K562 (cell line): ENCODE data around the gene TTLL11. TPM values are rescaled to one million over a fixed set of nuclear protein-coding genes. Genes with fewer than 3 reads are reported as not detected.

Experiments used
- ATAC-seq: fragments of 200-7000 bp; cut with Tn5 transposase; 3 replicates; pipeline ENCODE4 v1.9.1; 2020; ENCODE audit warnings: moderate library complexity
- BruUV-seq: library from RNA; stranded (reverse); fragments of 400-500 nt; replicated peaks from 2 replicates; lab custom pipeline; 2021; lab: Mats Ljungman, UMichigan
- CTCF ChIA-PET: fragments of 300-600 bp; formaldehyde crosslinking; extraction: SDS; loops from one replicate; lab custom pipeline; 2021; ENCODE audit warnings: low intra/inter-chr PET ratio; lab: Yijun Ruan, JAX
- POLR2A ChIA-PET: fragments of 300-600, 350-650 bp; sonication (Branson Sonifier 250); formaldehyde crosslinking; extraction: SDS; loops from one replicate; lab custom pipeline; 2021; ENCODE audit warnings: antibody characterized with exemption, inconsistent platforms; lab: Yijun Ruan, JAX
- DNase-seq, 4 experiments: peaks; one replicate each; pipeline versions ENCODE4 v3.0.0 to v3.0.0-alpha.2; 2011 to 2018; ENCODE audit warnings: low spot score in 3 of 4, mixed read lengths in 3 of 4; ENCODE audit errors: extremely low read depth in 1 of 4
- FAIRE-seq: peaks from 2 replicates; lab custom pipeline; 2011; peaks lifted over from hg19 to GRCh38; lab: Jason Lieb, UNC
- H2AFZ ChIP-seq: 2 replicates; pipeline ENCODE4 v1.6.0; 2011; ENCODE audit warnings: low read depth, low read length, control low read depth, inconsistent platforms
- H3K27ac ChIP-seq: fragments of 200-600 bp; 3 replicates; pipeline ENCODE4 v1.8.0; 2011; ENCODE audit warnings: low read depth, mild to moderate bottlenecking, control low read depth, inconsistent platforms, low read length, moderate library complexity, mixed read lengths; ENCODE audit errors: extremely low read depth
- H3K27me3 ChIP-seq, 2 experiments: fragments of 300-600 bp in 1 of 2; 2 replicates in 1 of 2; 3 replicates in 1 of 2; pipeline versions ENCODE4 v1.6.0 to v1.8.0; 2011; ENCODE audit warnings: inconsistent platforms in 2 of 2, low read length in 2 of 2, mild to moderate bottlenecking in 1 of 2, mixed read lengths in 1 of 2, moderate library complexity in 1 of 2; ENCODE audit not compliant: control insufficient read depth in 2 of 2, insufficient read depth in 2 of 2
- H3K36me3 ChIP-seq: fragments of 300-600 bp; 3 replicates; pipeline ENCODE4 v1.8.0; 2011; ENCODE audit warnings: mild to moderate bottlenecking, low read length, inconsistent platforms; ENCODE audit not compliant: control insufficient read depth, insufficient read depth
- H3K4me1 ChIP-seq, 2 experiments: fragments of 200-600 bp in 1 of 2; replicated peaks in 1 of 2; 2 replicates in 1 of 2; 3 replicates in 1 of 2; pipeline versions ENCODE4 v1.5.1 to v1.8.0; 2011; ENCODE audit warnings: inconsistent platforms in 2 of 2, low read length in 2 of 2, mild to moderate bottlenecking in 1 of 2, mixed read lengths in 1 of 2, moderate library complexity in 1 of 2; ENCODE audit not compliant: control insufficient read depth in 2 of 2, insufficient read depth in 2 of 2
- H3K4me2 ChIP-seq: 2 replicates; pipeline ENCODE4 v1.6.1; 2011; ENCODE audit warnings: low read length, control low read depth, inconsistent platforms, mixed read lengths; ENCODE audit not compliant: insufficient read depth
- H3K4me3 ChIP-seq: fragments of 200-600 bp; sonication (generic), shearing (Covaris generic); 2 replicates; pipeline ENCODE4 v1.5.1; 2016; ENCODE audit warnings: control low read depth, inconsistent platforms
- H3K79me2 ChIP-seq: fragments of 200-600 bp; 3 replicates; pipeline ENCODE4 v1.8.0; 2011; ENCODE audit warnings: low read length, inconsistent platforms; ENCODE audit not compliant: control insufficient read depth, insufficient read depth
- H3K9ac ChIP-seq, 2 experiments: 2 replicates each; pipeline versions ENCODE4 v1.6.0 to v1.6.1; 2011; ENCODE audit warnings: low read depth in 2 of 2, low read length in 2 of 2, control low read depth in 1 of 2, inconsistent platforms in 1 of 2, mild to moderate bottlenecking in 1 of 2, mixed read lengths in 1 of 2; ENCODE audit not compliant: insufficient read depth in 1 of 2
- H3K9me1 ChIP-seq: one replicate; pipeline ENCODE4 v1.6.0; 2011; ENCODE audit warnings: inconsistent platforms, mild to moderate bottlenecking, low read length, moderate library complexity; ENCODE audit not compliant: control insufficient read depth, insufficient read depth
- H3K9me3 ChIP-seq: replicated peaks from 2 replicates; pipeline ENCODE4 v1.5.1; 2011; ENCODE audit warnings: low read depth, low read length, inconsistent platforms; ENCODE audit not compliant: control insufficient read depth, insufficient read depth
- H4K20me1 ChIP-seq: replicated peaks from 2 replicates; pipeline ENCODE4 v1.6.1; 2011; ENCODE audit warnings: low read length, inconsistent platforms, mixed read lengths; ENCODE audit not compliant: control insufficient read depth, insufficient read depth
- ARID2 ChIP-seq: fragments of 450-650 bp; IDR thresholded peaks from 2 replicates; pipeline ENCODE4 v1.6.1; 2017; ENCODE audit warnings: antibody characterized with exemption, mild to moderate bottlenecking
- CHD1 ChIP-seq: fragments of 200-600 bp; sonication (generic); IDR thresholded peaks from one replicate; pipeline ENCODE4 v1.6.1; 2012; ENCODE audit warnings: mild to moderate bottlenecking, moderate library complexity, low read length, inconsistent platforms
- CUX1 ChIP-seq: fragments of 200-800 bp; sonication (Bioruptor generic); IDR thresholded peaks from 2 replicates; pipeline ENCODE4 v1.6.1; 2016; ENCODE audit warnings: missing genetic modification characterization, missing compliant biosample characterization
- DMBX1 ChIP-seq: fragments of 250-450 bp; sonication (Bioruptor Pico); IDR thresholded peaks from 2 replicates; pipeline ENCODE4 v1.8.0; 2022; ENCODE audit warnings: inconsistent platforms, mild to moderate bottlenecking, moderate library complexity, borderline replicate concordance
- NCOA6 ChIP-seq: fragments of 450-650 bp; IDR thresholded peaks from 2 replicates; pipeline ENCODE4 v1.6.1; 2017; ENCODE audit warnings: mild to moderate bottlenecking
- PCBP1 ChIP-seq: fragments of 200-400 bp; formaldehyde crosslinking; IDR thresholded peaks from 2 replicates; pipeline ENCODE4 v1.6.1; 2018; ENCODE audit warnings: mild to moderate bottlenecking, low read depth, low read length; ENCODE audit not compliant: poor library complexity, severe bottlenecking
- PHTF2 ChIP-seq: fragments of 250-450 bp; sonication (Bioruptor Pico); IDR thresholded peaks from 2 replicates; pipeline ENCODE4 v1.5.0; 2021; ENCODE audit warnings: mild to moderate bottlenecking
- STAT5A ChIP-seq: IDR thresholded peaks from 2 replicates; pipeline ENCODE4 v1.6.1; 2012; ENCODE audit warnings: low read length, inconsistent platforms, borderline replicate concordance
- U2AF1 ChIP-seq: fragments of 200-400 bp; formaldehyde crosslinking; optimal IDR thresholded peaks from 2 replicates; pipeline ENCODE3; 2017; ENCODE audit warnings: mild to moderate bottlenecking, low read depth, low read length, moderate library complexity
- WGBS: fragments of 100-300 bp; shearing (Covaris generic); methylation state at CpG from one replicate; pipeline ENCODE4 v1.1.6; 2016; ENCODE audit warnings: low coverage, mixed read lengths; ENCODE audit not compliant: insufficient coverage; ENCODE audit errors: missing lambda C conversion rate; 5-methylcytosine and 5-hydroxymethylcytosine counted together
- in situ Hi-C: fragments of 300-500 bp; cut with MboI; formaldehyde crosslinking; loops from 4 replicates; pipeline ENCODE4 v1.15.0; 2018; ENCODE audit warnings: inconsistent platforms, mixed read lengths
- intact Hi-C: fragments of 100-400 bp; cut with micrococcal nuclease; formaldehyde crosslinking; loops from 2 replicates; pipeline ENCODE4 v1.14.2; 2022
- polyA plus RNA-seq, 8 experiments: library from polyadenylated mRNA; depleted of rRNA in 4 of 8; stranded (reverse) in 5 of 8; unstranded in 3 of 8; fragments of >200 nt; fragmentation: Nextera tagmentation in 2 of 8; fragmentation: Illumina TruSeq in 1 of 8; extraction: Ambion mirVana in 2 of 8; extraction: Trizol in 1 of 8; gene quantifications; 2 replicates each; pipeline versions ENCODE4 v1.2.1 to v1.2.3, GENCODE V29; 2011 to 2014; ENCODE audit warnings: inconsistent platforms in 1 of 8, missing spikeins in 1 of 8
- total RNA-seq, 7 experiments: library from RNA; depleted of rRNA in 6 of 7; stranded (reverse); fragments of >200 nt in 6 of 7; fragmentation: Illumina TruSeq in 2 of 7; extraction: Trizol in 2 of 7; gene quantifications; 2 replicates each; pipeline versions ENCODE4 v1.2.1 to v1.2.3, GENCODE V29; 2011 to 2021; ENCODE audit warnings: low replicate concordance in 1 of 7
- TF ChIP-seq, protein P1 (sequence below): fragments of 250-450 bp; sonication (Bioruptor Pico); IDR thresholded peaks from 2 replicates; pipeline ENCODE4 v1.4.0; 2020; ENCODE audit warnings: borderline replicate concordance
- TF ChIP-seq, protein P2 (sequence below): IDR thresholded peaks from 3 replicates; pipeline ENCODE4 v1.6.1; 2011; ENCODE audit warnings: borderline replicate concordance, mild to moderate bottlenecking, moderate library complexity; ENCODE audit not compliant: insufficient read length; ENCODE audit errors: extremely low read depth

The TTLL11 gene
- total and polyA plus RNA-seq, 9 of the 15 experiments (the other 6 are each of a cell fraction or from before 2014, with no cell fraction given): 0.83 to 4.4 (median 2.7) TPM

GRCh38 chr9:122007837-122008236 lies 85.3 kb downstream of the TTLL11 start:
- in situ Hi-C loops (no loop called here), intact Hi-C loops (no loop called here)
- H3K27ac ChIP-seq: no peak overlapping the region
- H3K36me3 ChIP-seq: no peaks in the 10 kb centered on the region
- POLR2A ChIA-PET: no interaction called here
- H3K9me3 ChIP-seq: no peaks in the 10 kb centered on the region
- FAIRE-seq (no peak), ATAC-seq (no peak), DNase-seq (no peak)
- H3K4me2 ChIP-seq: no peak overlapping the region
- H3K4me1 ChIP-seq: no peaks in the 10 kb centered on the region
- BruUV-seq: no TSS peak
- CTCF ChIA-PET: no interaction called here
- H3K79me2 ChIP-seq: no peaks in the 10 kb centered on the region
- H3K9ac ChIP-seq: no peak overlapping the region
- H3K9me1 ChIP-seq: no peaks in the 10 kb centered on the region
- 0% methylated on average over 1 of the region's 1 CpG for WGBS
- no peak overlapping the region for H3K4me3 ChIP-seq
- no peaks in the 10 kb centered on the region for H4K20me1 ChIP-seq
- H3K27me3 ChIP-seq: no peaks in the 10 kb centered on the region
- H2AFZ ChIP-seq: no peak overlapping the region
- TF ChIP-seq CHD1 (no peak), PHTF2 (CRISPR knock-in tag) (no peak), PCBP1 (no peak), NCOA6 (no peak), STAT5A (no peak), ARID2 (no peak), DMBX1 (CRISPR knock-in tag) (no peak), CUX1 (CRISPR knock-in tag) (no peak), U2AF1 (no peak)
- TF ChIP-seq, protein P1, sequence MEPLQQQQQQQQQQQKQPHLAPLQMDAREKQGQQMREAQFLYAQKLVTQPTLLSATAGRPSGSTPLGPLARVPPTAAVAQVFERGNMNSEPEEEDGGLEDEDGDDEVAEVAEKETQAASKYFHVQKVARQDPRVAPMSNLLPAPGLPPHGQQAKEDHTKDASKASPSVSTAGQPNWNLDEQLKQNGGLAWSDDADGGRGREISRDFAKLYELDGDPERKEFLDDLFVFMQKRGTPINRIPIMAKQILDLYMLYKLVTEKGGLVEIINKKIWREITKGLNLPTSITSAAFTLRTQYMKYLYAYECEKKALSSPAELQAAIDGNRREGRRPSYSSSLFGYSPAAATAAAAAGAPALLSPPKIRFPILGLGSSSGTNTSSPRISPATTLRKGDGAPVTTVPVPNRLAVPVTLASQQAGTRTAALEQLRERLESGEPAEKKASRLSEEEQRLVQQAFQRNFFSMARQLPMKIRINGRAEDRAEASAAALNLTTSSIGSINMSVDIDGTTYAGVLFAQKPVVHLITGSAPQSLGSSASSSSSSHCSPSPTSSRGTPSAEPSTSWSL (CRISPR knock-in tag): no peak
- TF ChIP-seq, protein P2, sequence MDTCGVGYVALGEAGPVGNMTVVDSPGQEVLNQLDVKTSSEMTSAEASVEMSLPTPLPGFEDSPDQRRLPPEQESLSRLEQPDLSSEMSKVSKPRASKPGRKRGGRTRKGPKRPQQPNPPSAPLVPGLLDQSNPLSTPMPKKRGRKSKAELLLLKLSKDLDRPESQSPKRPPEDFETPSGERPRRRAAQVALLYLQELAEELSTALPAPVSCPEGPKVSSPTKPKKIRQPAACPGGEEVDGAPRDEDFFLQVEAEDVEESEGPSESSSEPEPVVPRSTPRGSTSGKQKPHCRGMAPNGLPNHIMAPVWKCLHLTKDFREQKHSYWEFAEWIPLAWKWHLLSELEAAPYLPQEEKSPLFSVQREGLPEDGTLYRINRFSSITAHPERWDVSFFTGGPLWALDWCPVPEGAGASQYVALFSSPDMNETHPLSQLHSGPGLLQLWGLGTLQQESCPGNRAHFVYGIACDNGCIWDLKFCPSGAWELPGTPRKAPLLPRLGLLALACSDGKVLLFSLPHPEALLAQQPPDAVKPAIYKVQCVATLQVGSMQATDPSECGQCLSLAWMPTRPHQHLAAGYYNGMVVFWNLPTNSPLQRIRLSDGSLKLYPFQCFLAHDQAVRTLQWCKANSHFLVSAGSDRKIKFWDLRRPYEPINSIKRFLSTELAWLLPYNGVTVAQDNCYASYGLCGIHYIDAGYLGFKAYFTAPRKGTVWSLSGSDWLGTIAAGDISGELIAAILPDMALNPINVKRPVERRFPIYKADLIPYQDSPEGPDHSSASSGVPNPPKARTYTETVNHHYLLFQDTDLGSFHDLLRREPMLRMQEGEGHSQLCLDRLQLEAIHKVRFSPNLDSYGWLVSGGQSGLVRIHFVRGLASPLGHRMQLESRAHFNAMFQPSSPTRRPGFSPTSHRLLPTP: no peak
